Stimulated activated CD4-positive, alpha-beta T cell treated with anti-CD3 and anti-CD28 coated beads, Interleukin-12 subunit alpha, Interleukin-12 subunit beta, amount 100 ng/mL, for 24 hours (primary cell): ENCODE data around the gene REV1.
"Not testable (repeated sequence)": the region's sequence is repeated elsewhere in the genome, so short reads cannot be mapped to it uniquely, and the experiment has no call there.

Source experiments
- DNase-seq, 2 experiments: peaks; one replicate each; pipeline ENCODE4 v3.0.0-alpha.2; 2020; ENCODE audit warnings: low read depth in 2 of 2

REV1 gene

DNA sequence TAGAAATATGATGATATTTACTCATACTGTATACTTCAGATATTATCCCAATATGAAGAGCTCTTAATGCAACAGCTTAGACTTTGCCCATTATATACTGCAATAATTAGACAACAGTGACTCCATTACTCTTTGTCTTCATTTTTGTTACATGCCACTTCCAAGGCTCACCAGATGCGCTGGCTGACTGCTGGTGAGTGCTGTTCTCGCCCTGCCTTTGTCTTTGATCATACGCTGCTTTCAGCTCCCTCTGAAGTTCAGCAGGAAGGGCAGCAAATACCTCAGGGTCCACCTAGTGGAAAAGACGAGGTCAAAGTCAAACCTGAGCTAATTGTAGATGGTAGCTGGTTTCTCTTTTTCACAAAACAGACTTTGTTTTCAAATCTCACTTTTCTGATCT is 86.3 kb downstream of the REV1 start:
- DNase-seq, result no peak

- DNase-seq, result no peak
These were observed 86.7 kb downstream of the REV1 start for GRCh38 chr2:99403084-99403483.

DNA sequence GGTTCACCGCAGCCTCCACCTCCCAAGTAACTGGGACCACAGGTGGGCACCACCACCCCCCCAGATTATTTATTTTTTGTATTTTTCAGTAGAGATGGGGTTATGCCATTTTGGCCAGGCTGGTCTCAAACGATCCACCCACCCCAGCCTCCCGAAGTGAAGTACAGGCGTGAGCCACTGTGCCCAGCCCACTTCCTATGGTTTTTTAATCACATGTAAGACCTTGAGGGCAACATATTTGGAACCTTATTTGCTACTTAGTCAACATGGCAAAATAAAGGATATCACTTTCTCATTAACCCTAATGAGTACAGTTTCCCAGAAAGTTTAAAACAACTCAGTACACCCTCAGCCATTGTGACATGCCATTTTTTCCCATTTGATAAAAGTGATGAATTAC is 88.0 kb downstream of the REV1 start:
- no peak for DNase-seq

GRCh38 chr2:99399795-99400194 is 90.0 kb downstream of the REV1 start:
- no peak for DNase-seq

- no peak for DNase-seq
These were observed 90.8 kb downstream of the REV1 start for GRCh38 chr2:99399063-99399462.

DNA sequence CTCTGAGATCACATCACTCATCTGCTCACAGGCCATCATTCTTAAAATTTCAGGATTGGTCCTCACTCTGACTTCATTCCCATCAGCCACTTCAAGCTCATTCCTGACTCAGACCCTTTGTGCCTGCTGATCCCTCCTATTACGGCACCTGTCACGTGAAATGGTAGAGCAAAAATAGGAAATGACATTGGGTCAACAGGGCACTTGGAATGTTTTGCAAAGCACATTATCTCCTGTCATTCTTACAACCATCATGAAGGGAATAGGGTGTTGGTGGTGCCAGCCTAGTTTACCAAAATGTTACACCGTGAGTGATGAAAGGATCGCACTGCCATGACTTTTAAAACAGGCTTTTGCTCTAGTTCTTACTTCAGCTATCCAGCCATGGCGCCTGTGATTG is 91.5 kb downstream of the REV1 start:
- DNase-seq, result no peak

DNA sequence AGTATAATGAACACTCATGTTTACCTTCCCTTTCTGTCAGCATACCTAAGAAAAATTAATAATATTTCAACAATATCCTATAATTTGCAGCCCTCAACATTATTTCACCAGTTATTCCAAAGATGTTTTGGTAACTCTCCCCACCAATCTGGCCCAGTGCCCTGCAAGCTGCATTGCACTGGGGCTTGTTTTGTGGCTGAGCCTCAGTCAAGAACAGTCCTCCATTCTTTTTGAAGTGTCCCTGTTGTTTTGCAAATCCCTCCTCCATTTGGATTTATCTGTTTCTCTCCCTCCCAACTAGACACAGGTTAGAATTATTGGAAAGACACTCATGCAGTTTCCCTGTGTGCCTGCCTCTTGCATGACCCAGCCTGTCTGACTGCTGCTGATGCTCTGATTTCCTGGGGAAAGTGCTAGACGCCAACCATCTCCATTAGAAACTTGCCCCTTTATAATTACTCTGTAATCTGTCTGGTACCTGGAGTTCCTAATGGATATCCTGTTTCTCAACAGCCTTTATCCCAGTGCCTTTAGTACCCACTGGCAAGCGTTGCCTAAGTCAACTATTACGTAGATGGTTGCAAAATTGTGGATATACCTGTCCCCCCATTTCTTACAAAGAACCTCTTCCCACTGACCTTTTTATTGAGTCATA is 92.4 kb downstream of the REV1 start:
- DNase-seq, result no peak

GRCh38 chr2:99395589-99396130 is 94.2 kb downstream of the REV1 start:
- DNase-seq, result no peak

GRCh38 chr2:99389946-99390345 is 99.9 kb downstream of the REV1 start:
- DNase-seq, result no peak

DNA sequence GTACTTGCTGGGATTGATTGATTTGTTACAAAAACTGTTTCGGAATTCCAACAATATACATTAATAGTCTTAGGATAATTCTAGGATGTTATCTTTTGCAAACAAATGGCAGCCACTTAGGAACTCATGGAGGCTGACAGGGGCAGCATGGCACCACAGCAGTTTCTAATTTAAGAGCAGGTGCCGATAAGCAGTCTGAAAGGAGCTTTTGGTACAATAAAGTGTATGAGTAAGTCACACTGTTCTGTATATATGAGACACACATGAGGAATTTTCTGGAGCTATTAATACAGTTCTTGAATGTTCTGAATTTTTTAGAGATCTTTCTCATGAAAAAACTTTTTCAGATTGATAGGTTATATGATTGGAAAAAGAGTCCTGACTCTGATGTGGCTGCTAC is 100.4 kb downstream of the REV1 start:
- DNase-seq, result no peak

- DNase-seq, result no peak
These were observed 100.9 kb downstream of the REV1 start for GRCh38 chr2:99388892-99389291.

DNA sequence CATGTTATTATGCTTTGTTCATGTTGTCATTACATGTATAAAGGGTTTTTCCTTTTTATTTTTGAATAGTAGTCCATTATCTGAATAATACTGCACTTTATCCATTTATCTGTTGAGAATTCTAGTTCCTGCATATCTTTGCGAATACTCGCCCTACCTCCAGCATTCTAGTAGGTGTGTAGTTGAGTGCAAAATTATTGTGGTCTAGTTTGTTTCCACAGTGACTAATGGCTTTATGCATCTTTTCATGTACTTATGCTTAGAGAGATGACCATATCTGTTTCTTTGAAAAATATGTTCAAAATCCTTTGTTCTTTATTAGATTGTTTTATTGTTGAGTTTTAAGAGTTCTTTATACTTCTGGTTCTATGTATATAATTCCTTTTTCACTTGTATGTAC is 103.8 kb downstream of the REV1 start:
- DNase-seq, result no peak

- DNase-seq, result no peak
These were observed 107.7 kb downstream of the REV1 start for GRCh38 chr2:99382143-99382542.

- no peak for DNase-seq
These were observed 109.3 kb downstream of the REV1 start for GRCh38 chr2:99380376-99381010.

- no peak for DNase-seq
These were observed 111.9 kb downstream of the REV1 start for GRCh38 chr2:99377879-99378278.

GRCh38 chr2:99376254-99376864 is 113.5 kb downstream of the REV1 start:
- DNase-seq, result no peak

DNA sequence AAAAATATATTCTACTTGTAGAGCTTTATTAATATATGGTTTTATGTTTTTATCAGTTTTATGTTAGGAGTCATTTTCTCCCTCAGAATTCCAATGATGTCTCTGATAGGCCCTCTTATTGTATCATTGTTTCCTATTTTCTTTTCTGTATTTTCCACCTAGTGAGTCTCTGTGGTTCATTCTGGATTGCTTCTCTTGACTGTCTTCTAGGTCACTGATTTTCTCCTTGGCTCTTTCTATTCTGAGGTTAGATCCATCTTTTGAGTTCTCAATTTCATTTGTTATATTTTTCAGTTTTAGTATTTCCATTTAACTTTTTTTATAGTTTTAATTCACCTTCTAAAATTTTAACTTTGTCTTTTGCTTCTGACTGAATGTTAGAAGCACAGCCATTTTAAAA is 115.1 kb downstream of the REV1 start:
- DNase-seq, result no peak

GRCh38 chr2:99373144-99373543 is 116.7 kb downstream of the REV1 start:
- no peak for DNase-seq

GRCh38 chr2:99368854-99369253 is 121.0 kb downstream of the REV1 start:
- DNase-seq, result not testable (repeated sequence)

GRCh38 chr2:99365661-99366060 is 124.2 kb downstream of the REV1 start:
- no peak for DNase-seq

DNA sequence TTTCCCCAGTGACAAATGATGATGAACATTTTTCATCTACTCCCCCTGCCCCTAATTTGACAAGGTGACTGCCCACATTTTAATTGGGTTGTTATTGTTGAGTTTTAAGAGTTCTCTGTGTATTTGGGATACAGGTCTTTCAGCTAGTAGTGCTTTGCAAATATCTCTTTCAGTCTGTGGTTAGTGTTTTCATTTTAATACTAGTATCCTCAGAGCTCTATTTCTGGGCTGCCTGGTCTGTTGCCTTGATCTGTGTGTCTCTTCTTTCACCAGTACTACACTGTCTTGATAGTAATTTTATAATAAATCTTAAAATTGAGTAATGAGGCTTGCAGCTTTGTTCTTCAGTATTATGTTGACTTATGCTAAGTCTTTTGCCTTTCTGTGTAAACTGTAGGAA is 133.0 kb downstream of the REV1 start:
- DNase-seq, result no peak

GRCh38 chr2:99354825-99355224 is 135.0 kb downstream of the REV1 start:
- not testable (repeated sequence) for DNase-seq

- no peak for DNase-seq
These were observed 135.7 kb downstream of the REV1 start for GRCh38 chr2:99354070-99354469.
